ENCODE results near the gene BPIFB2. TPM values are rescaled to one million over a fixed set of nuclear protein-coding genes. Genes with fewer than 3 reads are reported as not detected.

The BPIFB2 gene
- total and polyA plus RNA-seq, 11 donors = not detected

DNA sequence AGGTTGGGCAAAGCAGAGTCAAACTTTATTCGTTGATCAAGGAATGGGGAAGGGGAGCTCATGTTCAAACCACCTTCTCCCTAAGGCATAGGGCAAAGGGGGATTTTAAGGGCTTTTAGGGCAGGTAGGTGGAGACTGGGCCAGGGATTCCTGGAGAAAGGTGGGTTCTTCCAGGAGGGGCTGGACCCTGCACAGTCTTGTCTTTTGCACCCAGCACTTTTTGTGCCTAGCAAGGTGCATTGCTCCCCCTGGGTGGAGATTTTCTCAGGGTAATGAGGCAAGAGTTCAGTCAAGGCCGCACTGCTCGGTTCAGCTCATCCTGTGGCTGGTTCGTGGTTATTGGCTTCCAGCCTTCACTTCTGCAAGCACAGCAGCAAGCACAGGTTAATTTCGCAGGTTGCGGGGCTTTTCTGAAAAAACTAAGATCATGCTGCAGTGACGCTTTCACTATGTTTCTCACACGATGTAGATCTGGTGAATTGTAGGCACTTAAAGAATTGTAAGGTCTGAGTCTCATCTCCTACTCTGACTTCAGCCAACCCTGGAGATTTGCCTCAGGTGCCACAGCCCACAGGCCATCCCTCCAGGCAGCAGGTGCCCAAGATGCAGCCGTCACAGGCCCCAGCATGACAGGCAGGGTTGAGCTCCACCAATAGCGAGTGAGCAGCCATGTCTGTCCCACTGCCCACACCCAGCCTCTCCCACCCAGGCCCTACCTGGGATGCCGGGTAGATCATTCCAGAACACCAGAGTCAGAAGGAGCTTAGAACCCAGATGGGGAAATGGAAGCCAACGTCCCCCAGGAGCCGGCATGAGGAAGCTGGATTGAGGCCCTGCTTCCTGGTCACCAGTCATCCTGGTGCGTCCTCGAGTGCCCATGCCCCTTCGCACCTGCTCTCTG, 40.4 kb upstream of the BPIFB2 start:
- no peaks in the 10 kb centered on the region for H3K36me3 ChIP-seq
- DNase-seq (peak in 1 of 5 donors; percentile 2), ATAC-seq (no peak)
- TF ChIP-seq POLR2A (IDR thresholded peaks at IDR 0.05) (no peak), CTCF (IDR thresholded peaks at IDR 0.05) (no peak)
- intact Hi-C loops (cut with DNase I) = no loop called here
- H3K4me1 ChIP-seq = peaks cover 0 to 58% (median 6%) of the 10 kb centered on the region in 12 donors
- H3K9me3 ChIP-seq = no peaks in the 10 kb centered on the region
- H3K27ac ChIP-seq = peak overlapping the region in 1 of 12 donors; percentile 64
- WGBS, 4 donors = 75 to 83% (median 79%) methylated on average over 15 to 16 of the region's 16 CpGs
- H3K27me3 ChIP-seq = peaks cover 0 to 7% (median 0%) of the 10 kb centered on the region in 9 donors
- H3K4me3 ChIP-seq = no peak overlapping the region

GRCh38 chr20:32967961-32968457, 39.5 kb upstream of the BPIFB2 start:
- 86 to 92% (median 89%) methylated on average over 16 of the region's 16 CpGs for WGBS, 4 donors
- no peak for ATAC-seq
- TF ChIP-seq POLR2A (IDR thresholded peaks at IDR 0.05) (no peak), CTCF (IDR thresholded peaks at IDR 0.05) (no peak)
- intact Hi-C loops (cut with DNase I) = no loop called here
- Histone ChIP-seq H3K9me3 (no peaks in the 10 kb centered on the region), H3K36me3 (no peaks in the 10 kb centered on the region), H3K27me3 (peaks cover 0 to 7% (median 0%) of the 10 kb centered on the region in 9 donors), H3K4me3 (no peak overlapping the region), H3K27ac (peak overlapping the region in 1 of 12 donors; percentile 64), H3K4me1 (peaks cover 0 to 66% (median 8%) of the 10 kb centered on the region in 12 donors)
- peak in 1 of 5 donors; percentile 1 for DNase-seq

GRCh38 chr20:32968478-32969241, 38.8 kb upstream of the BPIFB2 start:
- H3K4me3 ChIP-seq = no peak overlapping the region
- peaks cover 0 to under 1% (median 0%) of the 10 kb centered on the region in 9 donors for H3K27me3 ChIP-seq
- peak in 1 of 5 donors; percentile 2 for DNase-seq
- ATAC-seq = no peak
- no peak for TF ChIP-seq POLR2A (IDR thresholded peaks at IDR 0.05)
- TF ChIP-seq CTCF (IDR thresholded peaks at IDR 0.05) = no peak
- intact Hi-C loops (cut with DNase I) = no loop called here
- 63 to 71% (median 68%) methylated on average over 18 to 19 of the region's 19 CpGs for WGBS, 4 donors
- H3K27ac ChIP-seq = no peak overlapping the region
- H3K36me3 ChIP-seq = no peaks in the 10 kb centered on the region
- peaks cover 0 to 69% (median 8%) of the 10 kb centered on the region in 12 donors for H3K4me1 ChIP-seq
- no peaks in the 10 kb centered on the region for H3K9me3 ChIP-seq

All from heart left ventricle (tissue), 16 donors.